Ishikawa (cell line): ENCODE results near the gene CKB.

Experiments used
- CEBPB ChIP-seq: IDR thresholded peaks from 2 replicates; pipeline ENCODE4 v1.6.1; 2012
- EP300 ChIP-seq: IDR thresholded peaks from 2 replicates; pipeline ENCODE4 v1.6.1; 2012; ENCODE audit warnings: borderline replicate concordance
- FOXM1 ChIP-seq: IDR thresholded peaks from 2 replicates; pipeline ENCODE4 v1.6.1; 2012; ENCODE audit warnings: low read depth, borderline replicate concordance
- NFIC ChIP-seq: IDR thresholded peaks from 2 replicates; pipeline ENCODE4 v1.6.1; 2012
- RAD21 ChIP-seq: IDR thresholded peaks from 2 replicates; pipeline ENCODE4 v1.6.1; 2012; ENCODE audit warnings: low read depth
- TAF1 ChIP-seq: IDR thresholded peaks from 2 replicates; pipeline ENCODE4 v1.6.1; 2012; ENCODE audit warnings: low read depth, mild to moderate bottlenecking
- TCF12 ChIP-seq: IDR thresholded peaks from 2 replicates; pipeline ENCODE4 v1.6.1; 2012; ENCODE audit warnings: low read depth
- TF ChIP-seq, protein P1 (sequence below): IDR thresholded peaks from 2 replicates; pipeline ENCODE4 v1.6.1; 2012; ENCODE audit warnings: low read depth, mild to moderate bottlenecking

DNA sequence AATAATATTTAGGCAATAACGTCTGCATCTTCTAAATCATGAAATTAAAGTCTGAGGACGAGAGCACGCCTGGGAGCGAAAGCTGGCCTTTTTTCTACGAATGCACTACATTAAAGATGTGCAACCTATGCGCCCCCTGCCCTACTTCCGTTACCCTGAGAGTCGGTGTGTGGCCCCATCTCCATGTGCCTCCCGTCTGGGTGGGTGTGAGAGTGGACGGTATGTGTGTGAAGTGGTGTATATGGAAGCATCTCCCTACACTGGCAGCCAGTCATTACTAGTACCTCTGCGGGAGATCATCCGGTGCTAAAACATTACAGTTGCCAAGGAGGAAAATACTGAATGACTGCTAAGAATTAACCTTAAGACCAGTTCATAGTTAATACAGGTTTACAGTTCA lies 19.3 kb downstream of the CKB start:
- TF ChIP-seq, protein P1, sequence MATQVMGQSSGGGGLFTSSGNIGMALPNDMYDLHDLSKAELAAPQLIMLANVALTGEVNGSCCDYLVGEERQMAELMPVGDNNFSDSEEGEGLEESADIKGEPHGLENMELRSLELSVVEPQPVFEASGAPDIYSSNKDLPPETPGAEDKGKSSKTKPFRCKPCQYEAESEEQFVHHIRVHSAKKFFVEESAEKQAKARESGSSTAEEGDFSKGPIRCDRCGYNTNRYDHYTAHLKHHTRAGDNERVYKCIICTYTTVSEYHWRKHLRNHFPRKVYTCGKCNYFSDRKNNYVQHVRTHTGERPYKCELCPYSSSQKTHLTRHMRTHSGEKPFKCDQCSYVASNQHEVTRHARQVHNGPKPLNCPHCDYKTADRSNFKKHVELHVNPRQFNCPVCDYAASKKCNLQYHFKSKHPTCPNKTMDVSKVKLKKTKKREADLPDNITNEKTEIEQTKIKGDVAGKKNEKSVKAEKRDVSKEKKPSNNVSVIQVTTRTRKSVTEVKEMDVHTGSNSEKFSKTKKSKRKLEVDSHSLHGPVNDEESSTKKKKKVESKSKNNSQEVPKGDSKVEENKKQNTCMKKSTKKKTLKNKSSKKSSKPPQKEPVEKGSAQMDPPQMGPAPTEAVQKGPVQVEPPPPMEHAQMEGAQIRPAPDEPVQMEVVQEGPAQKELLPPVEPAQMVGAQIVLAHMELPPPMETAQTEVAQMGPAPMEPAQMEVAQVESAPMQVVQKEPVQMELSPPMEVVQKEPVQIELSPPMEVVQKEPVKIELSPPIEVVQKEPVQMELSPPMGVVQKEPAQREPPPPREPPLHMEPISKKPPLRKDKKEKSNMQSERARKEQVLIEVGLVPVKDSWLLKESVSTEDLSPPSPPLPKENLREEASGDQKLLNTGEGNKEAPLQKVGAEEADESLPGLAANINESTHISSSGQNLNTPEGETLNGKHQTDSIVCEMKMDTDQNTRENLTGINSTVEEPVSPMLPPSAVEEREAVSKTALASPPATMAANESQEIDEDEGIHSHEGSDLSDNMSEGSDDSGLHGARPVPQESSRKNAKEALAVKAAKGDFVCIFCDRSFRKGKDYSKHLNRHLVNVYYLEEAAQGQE, result no peak
- no peak for TF ChIP-seq CEBPB
- no peak for TF ChIP-seq TCF12
- no peak for TF ChIP-seq FOXM1
- TF ChIP-seq NFIC, result no peak
- TF ChIP-seq RAD21, result no peak
- no peak for TF ChIP-seq EP300
- no peak for TF ChIP-seq TAF1
